HG03095 (cell line): ENCODE measurements around the gene THBD.

Experiments
- ATAC-seq: cut with Tn5 transposase; IDR thresholded peaks from one replicate; pipeline ENCODE4 v1.9.1; 2021; ENCODE audit warnings: moderate library complexity; ENCODE audit not compliant: unreplicated experiment

The THBD gene

GRCh38 chr20:23017516-23017915 is 32.0 kb downstream of the THBD start:
- ATAC-seq: no peak

- no peak for ATAC-seq
Measured at GRCh38 chr20:23013429-23013828, 36.0 kb downstream of the THBD start.

GRCh38 chr20:23011008-23011721 is 38.3 kb downstream of the THBD start:
- no peak for ATAC-seq

- ATAC-seq: no peak
Measured at GRCh38 chr20:23010096-23010495, 39.4 kb downstream of the THBD start.

- ATAC-seq: no peak
Measured at GRCh38 chr20:23009636-23010035, 39.8 kb downstream of the THBD start.

GRCh38 chr20:23008667-23009066 is 40.8 kb downstream of the THBD start:
- ATAC-seq: no peak

- no peak for ATAC-seq
Measured at GRCh38 chr20:23007886-23008655, 41.4 kb downstream of the THBD start.

GRCh38 chr20:23007462-23007861 is 42.0 kb downstream of the THBD start:
- ATAC-seq: no peak

- no peak for ATAC-seq
Measured at GRCh38 chr20:23005776-23006175, 43.7 kb downstream of the THBD start.

- ATAC-seq: no peak
Measured at GRCh38 chr20:23003881-23004460, 45.5 kb downstream of the THBD start.

GRCh38 chr20:23003077-23003635 is 46.3 kb downstream of the THBD start:
- no peak for ATAC-seq

- ATAC-seq: no peak
Measured at GRCh38 chr20:23002276-23002675, 47.2 kb downstream of the THBD start.

GRCh38 chr20:23000232-23000947 is 49.1 kb downstream of the THBD start:
- no peak for ATAC-seq

- no peak for ATAC-seq
Measured at GRCh38 chr20:22999756-23000155, 49.7 kb downstream of the THBD start.

- ATAC-seq: no peak
Measured at GRCh38 chr20:22998476-22998875, 51.0 kb downstream of the THBD start.

GRCh38 chr20:22995923-22996322 is 53.5 kb downstream of the THBD start:
- no peak for ATAC-seq
